Mesenchymal stem cell (in vitro differentiated cells and primary cell): ENCODE measurements around the gene PRKAG3.

Source experiments
- DNase-seq: peaks from one replicate; pipeline ENCODE4 v3.0.0-alpha.2; 2013
- H2AFZ ChIP-seq: one replicate; pipeline ENCODE4 v1.6.1; 2013; ENCODE audit warnings: low read depth, mild to moderate bottlenecking, control low read depth, inconsistent platforms, low read length, moderate library complexity
- H2AK5ac ChIP-seq: 2 replicates; pipeline ENCODE4 v1.6.1; 2013; ENCODE audit warnings: low read length, moderate library complexity, mild to moderate bottlenecking, inconsistent platforms; ENCODE audit not compliant: severe bottlenecking
- H2BK120ac ChIP-seq: one replicate; pipeline ENCODE4 v1.6.1; 2013; ENCODE audit warnings: low read depth, mild to moderate bottlenecking, inconsistent platforms, low read length, moderate library complexity
- H2BK12ac ChIP-seq, 2 experiments: one replicate each; pipeline ENCODE4 v1.6.1; 2013; ENCODE audit warnings: inconsistent platforms in 2 of 2, low read length in 2 of 2, mild to moderate bottlenecking in 2 of 2, moderate library complexity in 2 of 2, control low read depth in 1 of 2
- H2BK15ac ChIP-seq: one replicate; pipeline ENCODE4 v1.6.1; 2013; ENCODE audit warnings: mild to moderate bottlenecking, low read depth, inconsistent platforms; ENCODE audit not compliant: poor library complexity, severe bottlenecking
- H2BK5ac ChIP-seq: 2 replicates; pipeline ENCODE4 v1.6.1; 2013; ENCODE audit warnings: low read depth, mild to moderate bottlenecking, low read length, control low read depth, inconsistent platforms; ENCODE audit not compliant: poor library complexity, severe bottlenecking
- H3K14ac ChIP-seq, 2 experiments: one replicate each; pipeline ENCODE4 v1.6.1; 2013; ENCODE audit warnings: inconsistent platforms in 2 of 2, low read length in 2 of 2, control low read depth in 1 of 2, mild to moderate bottlenecking in 1 of 2, moderate library complexity in 1 of 2
- H3K18ac ChIP-seq, 2 experiments: one replicate each; pipeline ENCODE4 v1.6.1; 2013; ENCODE audit warnings: inconsistent platforms in 2 of 2, low read length in 2 of 2, control low read depth in 1 of 2, low read depth in 1 of 2, mild to moderate bottlenecking in 1 of 2
- H3K23ac ChIP-seq, 2 experiments: one replicate each; pipeline ENCODE4 v1.6.1; 2013; ENCODE audit warnings: inconsistent platforms in 2 of 2, low read length in 2 of 2, mild to moderate bottlenecking in 2 of 2, moderate library complexity in 2 of 2, control low read depth in 1 of 2
- H3K27ac ChIP-seq: 2 replicates; pipeline ENCODE4 v1.5.1; 2013; ENCODE audit warnings: mild to moderate bottlenecking, moderate library complexity, low read length, control low read depth, inconsistent platforms; ENCODE audit not compliant: poor library complexity, severe bottlenecking
- H3K27me3 ChIP-seq, 2 experiments: 2 replicates each; pipeline versions ENCODE4 v1.6.1 to v1.7.0; 2013; ENCODE audit warnings: low read length in 2 of 2, mild to moderate bottlenecking in 2 of 2, moderate library complexity in 2 of 2, control low read depth in 1 of 2, inconsistent platforms in 1 of 2; ENCODE audit not compliant: control insufficient read depth in 1 of 2, insufficient read depth in 1 of 2
- H3K36me3 ChIP-seq, 2 experiments: 2 replicates each; pipeline versions ENCODE4 v1.6.1 to v1.7.0; 2013; ENCODE audit warnings: low read length in 2 of 2, control low read depth in 1 of 2, inconsistent platforms in 1 of 2, low read depth in 1 of 2, mild to moderate bottlenecking in 1 of 2; ENCODE audit not compliant: insufficient read depth in 2 of 2, control insufficient read depth in 1 of 2
- H3K4ac ChIP-seq, 2 experiments: one replicate each; pipeline ENCODE4 v1.6.1; 2013; ENCODE audit warnings: inconsistent platforms in 2 of 2, low read length in 2 of 2, mild to moderate bottlenecking in 2 of 2, moderate library complexity in 2 of 2, control low read depth in 1 of 2, low read depth in 1 of 2
- H3K4me1 ChIP-seq: 2 replicates; pipeline ENCODE4 v1.6.1; 2013; ENCODE audit warnings: low read depth, low read length, control low read depth; ENCODE audit not compliant: control insufficient read depth, insufficient read depth
- H3K4me2 ChIP-seq: 2 replicates; pipeline ENCODE4 v1.6.1; 2013; ENCODE audit warnings: low read length, mild to moderate bottlenecking, inconsistent platforms; ENCODE audit not compliant: poor library complexity, severe bottlenecking
- H3K4me3 ChIP-seq, 2 experiments: 2 replicates each; pipeline versions ENCODE4 v1.5.1 to v1.7.0; 2013; ENCODE audit warnings: low read length in 2 of 2, mild to moderate bottlenecking in 2 of 2, control low read depth in 1 of 2, low read depth in 1 of 2; ENCODE audit not compliant: insufficient read depth in 1 of 2
- H3K79me1 ChIP-seq: replicated peaks from 2 replicates; pipeline ENCODE4 v1.6.1; 2013; ENCODE audit warnings: mild to moderate bottlenecking, control low read depth, low read length, inconsistent platforms; ENCODE audit not compliant: poor library complexity, severe bottlenecking
- H3K9ac ChIP-seq: 2 replicates; pipeline ENCODE4 v1.7.0; 2013; ENCODE audit warnings: mild to moderate bottlenecking, low read length, moderate library complexity
- H3K9me3 ChIP-seq: 2 replicates; pipeline ENCODE4 v1.7.0; 2013; ENCODE audit warnings: mild to moderate bottlenecking, low read length; ENCODE audit not compliant: control insufficient read depth
- H4K8ac ChIP-seq: one replicate; pipeline ENCODE4 v1.6.1; 2013; ENCODE audit warnings: inconsistent platforms, mild to moderate bottlenecking, low read length, moderate library complexity
- H4K91ac ChIP-seq: one replicate; pipeline ENCODE4 v1.6.1; 2013; ENCODE audit warnings: mild to moderate bottlenecking, low read length, inconsistent platforms
- WGBS: methylation state at CpG from one replicate; pipeline ENCODE4 v1.1.7; 2013; ENCODE audit warnings: mixed read lengths; 5-methylcytosine and 5-hydroxymethylcytosine counted together

The PRKAG3 gene

GRCh38 chr2:218852911-218853667, 21.5 kb upstream of the PRKAG3 start:
- H3K4ac ChIP-seq, result no peak overlapping the region
- no peak overlapping the region for H4K91ac ChIP-seq
- no peak overlapping the region for H2BK5ac ChIP-seq
- H3K18ac ChIP-seq, result no peak overlapping the region
- peaks cover 71 to 79% of the 10 kb centered on the region in 2 experiments for H3K27me3 ChIP-seq
- peaks cover 7% of the 10 kb centered on the region for H3K4me1 ChIP-seq
- H3K4me3 ChIP-seq, result no peak overlapping the region
- H3K4me2 ChIP-seq, result no peak overlapping the region
- no peaks in the 10 kb centered on the region for H3K9me3 ChIP-seq
- DNase-seq, result peak; percentile 44
- H3K23ac ChIP-seq, result no peak overlapping the region
- H2AK5ac ChIP-seq, result no peak overlapping the region
- H3K36me3 ChIP-seq, result no peaks in the 10 kb centered on the region
- H3K14ac ChIP-seq, result no peak overlapping the region
- H2BK15ac ChIP-seq, result no peak overlapping the region
- no peak overlapping the region for H3K27ac ChIP-seq
- H2BK12ac ChIP-seq, result no peak overlapping the region
- no peak overlapping the region for H4K8ac ChIP-seq
- H2AFZ ChIP-seq, result no peak overlapping the region
- 25% methylated on average over 14 of the region's 16 CpGs for WGBS
- no peaks in the 10 kb centered on the region for H3K79me1 ChIP-seq
- H3K9ac ChIP-seq, result no peak overlapping the region
- H2BK120ac ChIP-seq, result no peak overlapping the region

DNA sequence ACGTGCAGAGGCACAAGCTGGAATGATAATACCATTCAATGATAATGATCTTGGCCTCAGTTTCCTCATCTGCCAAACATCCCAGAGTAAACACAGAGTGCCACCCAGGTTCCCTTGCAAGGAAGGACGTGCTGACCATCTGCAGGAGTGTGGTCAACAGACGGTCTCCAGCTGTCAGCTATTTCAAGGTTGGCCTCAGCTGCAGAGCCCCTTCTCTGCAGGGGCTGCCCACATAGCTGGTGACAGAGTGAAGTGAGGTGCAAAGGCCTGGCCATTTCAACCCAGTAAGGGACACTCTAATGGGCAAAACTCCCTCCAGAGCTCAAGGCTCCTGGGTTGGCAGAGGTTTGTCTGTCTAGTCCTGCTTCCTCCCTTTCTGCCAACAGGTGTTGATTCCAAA, 19.7 kb upstream of the PRKAG3 start:
- H3K23ac ChIP-seq, result no peak overlapping the region
- WGBS, result 55% methylated on average over 2 of the region's 3 CpGs
- H3K4me3 ChIP-seq, result no peak overlapping the region

DNA sequence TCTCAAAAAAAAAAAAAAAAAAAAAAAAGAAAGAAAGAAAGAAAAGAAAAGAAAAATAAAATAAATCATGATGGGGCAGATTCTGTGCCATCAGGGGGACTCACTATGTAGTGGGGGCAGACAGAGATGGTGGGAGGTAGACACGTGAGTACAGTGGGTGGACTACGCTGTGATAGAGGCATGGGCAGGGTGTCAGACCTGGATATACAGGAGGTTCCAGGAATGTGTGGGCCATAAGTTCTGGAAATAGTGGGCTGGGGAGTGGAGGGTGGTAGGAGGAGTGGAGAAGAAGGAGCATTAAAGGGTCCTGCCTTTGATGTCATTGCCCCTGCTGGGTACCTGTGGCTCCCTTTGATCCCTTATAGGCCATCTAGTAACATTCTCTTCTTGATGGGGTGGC, 19.2 kb upstream of the PRKAG3 start:
- H2AFZ ChIP-seq, result no peak overlapping the region
- no peak overlapping the region for H3K27ac ChIP-seq
- H3K4me1 ChIP-seq, result peaks cover 5% of the 10 kb centered on the region
- H3K27me3 ChIP-seq, result peaks cover 48 to 61% of the 10 kb centered on the region in 2 experiments
- WGBS, result 81% methylated on average over 2 of the region's 2 CpGs
- H2BK12ac ChIP-seq, result no peak overlapping the region
- no peak overlapping the region for H3K9ac ChIP-seq
- no peak overlapping the region for H3K4ac ChIP-seq
- no peaks in the 10 kb centered on the region for H3K9me3 ChIP-seq
- no peak overlapping the region for H3K4me2 ChIP-seq
- no peak overlapping the region for H2BK120ac ChIP-seq
- no peak overlapping the region for H2BK5ac ChIP-seq
- H3K4me3 ChIP-seq, result no peak overlapping the region
- H3K36me3 ChIP-seq, result no peaks in the 10 kb centered on the region
- H4K91ac ChIP-seq, result no peak overlapping the region
- no peak overlapping the region for H4K8ac ChIP-seq
- H2AK5ac ChIP-seq, result no peak overlapping the region
- H3K79me1 ChIP-seq, result no peaks in the 10 kb centered on the region
- H2BK15ac ChIP-seq, result no peak overlapping the region
- DNase-seq, result no peak
- no peak overlapping the region for H3K14ac ChIP-seq
- H3K23ac ChIP-seq, result no peak overlapping the region
- no peak overlapping the region for H3K18ac ChIP-seq

More for the DNA sequence above, 19.7 kb upstream of the PRKAG3 start:
- H3K4me2 ChIP-seq, result no peak overlapping the region
- peaks cover 5% of the 10 kb centered on the region for H3K4me1 ChIP-seq
- no peak overlapping the region for H3K4ac ChIP-seq
- no peak overlapping the region for H2AFZ ChIP-seq
- no peak overlapping the region for H4K8ac ChIP-seq
- no peak overlapping the region for H3K14ac ChIP-seq
- DNase-seq, result no peak
- no peak overlapping the region for H3K27ac ChIP-seq
- H2BK12ac ChIP-seq, result no peak overlapping the region
- no peaks in the 10 kb centered on the region for H3K79me1 ChIP-seq
- no peak overlapping the region for H3K18ac ChIP-seq
- H3K36me3 ChIP-seq, result no peaks in the 10 kb centered on the region
- peaks cover 53 to 65% of the 10 kb centered on the region in 2 experiments for H3K27me3 ChIP-seq
- H4K91ac ChIP-seq, result no peak overlapping the region
- H2BK5ac ChIP-seq, result no peak overlapping the region
- H2BK120ac ChIP-seq, result no peak overlapping the region
- no peak overlapping the region for H2BK15ac ChIP-seq
- H3K9me3 ChIP-seq, result no peaks in the 10 kb centered on the region
- no peak overlapping the region for H3K9ac ChIP-seq
- no peak overlapping the region for H2AK5ac ChIP-seq

GRCh38 chr2:218849721-218850120, 18.1 kb upstream of the PRKAG3 start:
- 79% methylated on average over 7 of the region's 7 CpGs for WGBS

More at GRCh38 chr2:218849721-218850120, 18.1 kb upstream of the PRKAG3 start:
- H3K27me3 ChIP-seq, result peaks cover 38 to 50% of the 10 kb centered on the region in 2 experiments
- H2AFZ ChIP-seq, result no peak overlapping the region
- H2AK5ac ChIP-seq, result no peak overlapping the region
- no peaks in the 10 kb centered on the region for H3K9me3 ChIP-seq
- no peak overlapping the region for H2BK15ac ChIP-seq
- H3K14ac ChIP-seq, result no peak overlapping the region
- H3K79me1 ChIP-seq, result no peaks in the 10 kb centered on the region
- DNase-seq, result no peak
- no peak overlapping the region for H3K4me2 ChIP-seq
- no peak overlapping the region for H3K27ac ChIP-seq
- no peak overlapping the region for H4K91ac ChIP-seq
- H3K36me3 ChIP-seq, result no peaks in the 10 kb centered on the region
- no peak overlapping the region for H3K4ac ChIP-seq
- H3K4me3 ChIP-seq, result no peak overlapping the region
- no peak overlapping the region for H3K23ac ChIP-seq
- H3K4me1 ChIP-seq, result peaks cover 5% of the 10 kb centered on the region
- no peak overlapping the region for H4K8ac ChIP-seq
- H2BK120ac ChIP-seq, result no peak overlapping the region
- no peak overlapping the region for H2BK5ac ChIP-seq
- H3K18ac ChIP-seq, result no peak overlapping the region
- H3K9ac ChIP-seq, result no peak overlapping the region
- no peak overlapping the region for H2BK12ac ChIP-seq
